Stimulated activated CD4-positive, alpha-beta T cell treated with anti-CD3 and anti-CD28 coated beads, Interleukin-4, amount 100 ng/mL, for 1 hour (primary cell): ENCODE measurements around the gene KLC1.

ENCODE experiments used
- DNase-seq: peaks from one replicate; pipeline ENCODE4 v3.0.0-alpha.2; 2020

Gene KLC1

DNA sequence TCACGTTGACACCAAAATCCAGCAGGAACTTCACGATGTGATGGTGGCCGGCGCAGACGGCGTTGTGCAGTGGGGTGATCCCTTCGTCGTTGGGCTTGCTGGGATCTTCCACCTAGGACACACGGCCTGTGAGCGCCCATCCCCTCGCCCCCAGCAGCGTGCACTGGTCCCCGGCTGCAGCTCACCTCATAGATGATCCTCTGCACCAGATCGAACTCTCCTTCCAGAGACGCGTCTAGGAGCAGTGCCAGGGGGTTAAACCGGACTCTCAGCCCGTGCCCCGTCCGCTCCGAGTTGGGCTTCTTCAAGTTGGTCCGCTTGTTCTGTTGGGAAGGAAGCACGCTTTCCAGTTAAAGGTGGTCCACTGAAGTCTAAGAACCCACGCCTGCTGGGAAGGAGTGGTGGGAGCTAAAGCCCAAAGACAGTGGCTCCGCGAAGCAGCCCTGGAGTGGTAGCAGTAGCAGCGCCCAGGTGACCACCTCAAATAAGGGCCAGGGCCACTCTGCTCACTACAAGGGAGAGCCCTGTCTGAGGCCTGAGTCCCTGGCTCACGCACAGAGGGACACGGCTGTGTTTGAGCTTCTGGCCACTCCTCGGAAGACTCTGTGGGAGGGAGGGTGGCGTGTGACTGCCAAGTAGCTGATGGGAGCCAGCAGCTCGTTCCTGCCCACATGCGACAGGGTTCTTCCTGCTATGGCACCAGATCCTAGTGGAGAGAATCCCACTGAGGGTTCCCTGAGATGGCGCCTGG, 109.9 kb downstream of the KLC1 start:
- DNase-seq, result no peak

DNA sequence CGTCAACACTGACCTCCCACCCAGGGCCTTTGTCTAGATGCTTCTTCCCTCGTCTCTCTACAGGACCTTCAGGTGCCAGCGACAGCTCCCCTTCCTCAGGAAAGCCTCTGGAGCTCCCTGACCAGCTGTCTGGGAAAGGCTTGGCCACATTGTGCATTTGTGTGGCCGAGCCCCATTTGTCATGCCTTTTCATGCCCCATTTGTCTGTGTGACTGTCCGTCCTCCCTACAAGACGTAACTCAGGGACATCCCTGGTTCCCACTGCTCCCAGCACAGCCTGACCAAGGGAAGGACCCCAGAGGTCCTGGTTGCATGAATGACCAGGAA, 110.4 kb downstream of the KLC1 start:
- DNase-seq, result no peak

DNA sequence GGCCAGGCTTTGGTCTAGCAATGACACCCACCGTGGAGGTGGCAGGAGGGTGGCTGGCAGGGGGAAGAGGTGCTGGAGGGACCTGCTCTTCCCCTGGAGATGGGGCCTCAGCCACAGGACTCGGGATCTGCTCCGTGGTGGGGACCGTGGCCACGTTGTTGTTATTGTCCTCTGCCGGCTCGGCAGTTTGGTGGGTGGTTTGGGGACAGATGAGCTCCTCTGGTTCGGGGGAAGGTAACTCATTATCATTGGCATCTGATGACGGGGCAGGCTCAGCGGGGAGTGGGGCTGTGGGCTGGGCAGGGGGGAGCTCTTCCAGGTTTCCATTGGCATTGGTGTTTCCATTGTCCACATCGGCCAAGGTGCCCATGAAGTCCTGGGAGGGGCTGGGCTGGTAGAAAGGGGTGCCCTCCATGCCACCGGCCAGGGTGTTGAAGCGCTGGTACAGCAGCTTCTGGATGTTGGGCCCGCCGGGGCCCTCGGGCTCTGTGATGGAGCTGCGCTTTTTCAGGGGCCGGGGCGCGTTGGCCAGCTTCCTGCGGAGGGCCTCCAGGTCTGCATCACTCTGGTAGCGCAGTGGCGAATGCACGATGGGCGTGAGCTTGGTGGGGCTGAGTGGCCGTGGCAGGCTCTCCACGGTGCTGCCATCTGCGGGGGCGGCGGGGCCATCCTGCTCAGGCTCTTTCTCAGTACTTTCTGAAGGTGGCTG, 110.9 kb downstream of the KLC1 start:
- DNase-seq, result no peak

DNA sequence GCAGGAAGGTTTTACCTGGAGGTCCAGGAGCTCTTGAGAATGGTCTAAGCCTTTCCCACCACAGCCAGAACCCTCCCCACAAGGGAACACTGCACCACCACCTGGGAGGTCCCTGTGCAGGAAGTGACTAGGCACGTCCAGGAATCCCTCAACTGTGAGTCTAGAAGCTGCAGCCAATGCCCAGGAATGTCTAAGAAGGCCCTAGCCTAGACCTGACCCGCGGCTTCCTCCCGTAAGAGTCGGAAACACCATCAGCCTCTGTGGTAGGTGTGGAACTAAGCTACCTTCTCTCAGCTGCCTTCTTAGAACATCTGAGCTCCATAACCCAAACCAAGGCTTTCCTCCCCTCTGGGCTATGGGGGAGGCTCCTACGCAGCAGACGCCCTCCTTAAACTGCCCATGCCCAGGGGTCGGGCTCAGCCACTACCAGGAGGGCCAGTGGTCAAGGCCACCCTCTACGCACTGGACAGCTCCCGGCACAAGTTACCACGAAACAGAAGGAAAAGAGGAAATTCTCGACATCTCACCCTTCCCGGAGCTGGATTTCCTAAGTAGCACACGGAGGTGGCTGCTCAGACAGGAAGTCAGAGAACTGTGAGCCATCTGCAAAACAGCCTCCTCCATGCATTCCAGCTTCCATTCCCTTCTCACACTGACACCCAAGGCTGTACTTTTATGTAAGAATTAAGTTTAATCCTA, 112.1 kb downstream of the KLC1 start:
- no peak for DNase-seq

DNA sequence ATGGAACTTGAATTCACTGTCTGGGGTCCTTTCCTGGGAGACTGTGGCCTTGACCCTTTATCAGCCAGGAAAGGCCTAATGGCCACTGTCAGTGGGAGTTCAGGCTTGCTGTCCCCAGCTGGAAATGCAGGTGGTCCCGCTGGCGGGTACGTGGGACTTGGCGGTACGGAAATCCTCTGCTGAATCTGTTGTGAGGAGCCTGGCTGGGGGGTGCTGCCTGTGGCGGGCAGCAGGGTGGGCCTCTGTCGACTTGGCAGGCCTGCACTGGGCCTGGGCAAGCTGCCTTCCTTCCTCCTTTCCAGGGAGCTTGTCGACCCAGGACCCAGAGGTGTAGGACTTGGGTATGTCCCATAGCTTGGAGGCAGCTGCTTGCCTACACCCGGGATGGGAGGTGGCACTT, 112.9 kb downstream of the KLC1 start:
- no peak for DNase-seq

DNA sequence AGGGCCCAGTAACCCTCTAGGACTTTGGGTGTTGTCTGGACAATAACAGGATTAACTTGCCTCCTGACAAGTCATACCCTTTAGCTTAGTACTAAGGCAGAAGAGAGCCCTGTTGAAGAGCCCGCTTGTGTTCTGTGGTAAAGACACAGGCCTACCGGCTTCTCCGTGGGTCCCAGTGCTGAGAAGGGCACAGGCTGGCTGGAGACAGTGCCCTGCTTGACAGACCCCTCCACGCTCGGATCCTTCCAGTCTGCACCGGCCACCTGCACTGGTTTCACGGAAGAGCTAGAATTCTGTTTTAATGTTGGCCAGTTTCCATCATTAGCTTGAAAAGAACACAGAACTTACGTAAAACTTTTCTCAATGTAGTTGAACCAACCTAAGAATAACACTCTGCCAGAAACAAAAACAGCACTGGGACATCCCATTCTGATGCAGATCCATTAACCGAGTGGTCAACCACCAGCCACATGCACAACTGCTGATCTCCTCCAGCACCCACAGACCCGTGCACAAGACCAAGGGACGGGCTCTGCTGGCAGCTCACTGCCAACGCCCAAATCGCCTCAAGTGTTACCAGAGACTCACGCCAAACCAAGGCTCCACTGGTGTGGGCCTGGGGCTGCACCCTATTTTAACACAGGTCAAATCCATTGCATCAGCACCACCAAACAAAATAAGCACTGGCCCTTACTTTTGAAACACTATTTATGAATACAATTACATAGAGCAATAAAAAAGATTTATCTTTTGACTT, 113.7 kb downstream of the KLC1 start:
- no peak for DNase-seq

DNA sequence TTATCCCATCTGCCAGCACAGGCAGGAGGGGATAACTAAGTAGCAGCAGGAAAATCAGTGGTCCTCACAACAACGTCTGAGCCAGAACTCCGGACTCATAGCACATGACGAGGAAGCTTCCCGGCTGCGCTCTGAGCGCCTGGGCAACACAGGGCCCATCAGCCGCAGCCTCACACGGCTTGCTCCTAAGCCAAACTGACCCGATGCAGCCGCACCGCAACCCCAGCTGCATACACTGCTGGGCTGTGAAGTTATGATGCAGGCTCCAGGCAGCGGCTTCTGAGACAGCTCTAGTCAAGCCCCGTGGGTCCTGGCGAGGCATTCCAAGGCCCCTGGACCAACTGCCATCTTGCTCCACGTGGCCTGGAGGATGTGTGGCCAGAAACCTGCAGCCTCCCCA, 114.7 kb downstream of the KLC1 start:
- no peak for DNase-seq

DNA sequence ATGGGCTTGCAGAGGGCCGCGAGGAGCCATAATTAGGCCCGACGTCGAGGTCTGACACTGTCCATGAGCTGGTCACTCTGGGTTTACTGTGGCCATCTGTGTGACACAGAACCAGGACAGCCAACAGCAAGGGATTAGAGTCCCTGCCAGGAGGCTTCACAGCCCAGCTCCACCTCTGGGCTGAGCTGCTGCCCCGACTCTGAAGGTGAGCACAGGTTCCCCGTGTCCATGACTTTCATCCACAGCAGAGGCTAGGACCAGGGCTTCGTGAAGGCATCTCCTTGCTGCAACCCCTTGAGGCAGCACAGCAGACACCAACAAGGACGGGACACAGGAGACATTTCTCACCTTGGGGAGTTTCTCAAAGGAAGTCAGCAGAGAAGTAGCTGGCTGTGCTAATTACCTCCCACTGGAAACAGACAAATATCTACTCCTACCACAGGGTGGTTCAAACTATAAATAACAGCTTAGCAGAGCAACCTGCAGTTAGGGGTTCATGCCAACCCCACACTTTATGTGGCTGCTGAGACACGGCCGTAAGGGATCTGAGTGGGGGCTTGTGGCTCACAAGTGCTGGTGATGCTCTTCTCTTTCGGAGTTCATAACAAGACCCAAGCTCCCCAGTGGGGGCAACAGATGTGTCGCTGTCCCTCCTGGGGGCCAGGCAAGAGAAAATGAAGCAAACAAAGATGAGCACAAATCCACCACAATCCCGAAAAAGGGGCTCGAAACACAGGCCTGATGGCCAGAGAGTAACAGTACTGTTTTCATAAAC, 115.8 kb downstream of the KLC1 start:
- DNase-seq, result no peak

DNA sequence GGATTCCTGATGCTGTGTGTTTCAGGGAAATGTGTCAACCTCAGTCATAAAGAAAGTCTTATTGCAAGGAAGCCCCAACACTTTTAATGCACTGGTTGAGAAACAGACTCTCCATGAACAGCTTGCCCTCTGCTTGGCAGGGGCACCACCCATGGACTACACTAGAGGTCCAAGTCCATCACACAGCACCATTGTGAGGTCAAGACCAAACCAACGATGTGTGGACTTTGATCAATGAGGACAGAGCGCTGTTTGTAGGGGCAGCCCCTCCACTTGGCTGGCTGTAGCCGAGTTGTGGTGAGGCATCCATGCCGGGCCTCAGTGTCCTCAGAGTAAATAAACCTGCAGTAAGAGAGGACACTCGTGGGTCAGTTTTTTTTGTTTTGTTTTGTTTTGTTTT, 116.4 kb downstream of the KLC1 start:
- no peak for DNase-seq

DNA sequence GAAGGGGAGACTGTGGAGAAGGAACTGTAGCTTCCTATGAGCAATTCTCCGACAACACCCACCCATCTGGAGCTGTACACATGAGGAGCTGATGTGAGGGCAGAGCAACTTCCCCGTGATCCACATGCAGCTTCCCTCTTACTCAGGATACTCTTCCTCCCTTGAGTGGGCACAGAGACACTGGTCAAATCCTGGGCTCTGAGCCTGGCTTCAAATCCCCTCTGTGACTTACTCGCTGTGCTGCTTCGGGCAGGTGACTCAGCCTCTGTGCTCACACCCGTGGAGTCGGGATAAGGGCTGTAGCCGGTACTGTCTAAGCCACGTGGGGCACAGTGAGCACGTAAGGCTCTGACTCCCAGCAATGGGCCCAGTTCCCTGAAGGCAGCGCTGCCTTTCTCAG, 117.7 kb downstream of the KLC1 start:
- no peak for DNase-seq

DNA sequence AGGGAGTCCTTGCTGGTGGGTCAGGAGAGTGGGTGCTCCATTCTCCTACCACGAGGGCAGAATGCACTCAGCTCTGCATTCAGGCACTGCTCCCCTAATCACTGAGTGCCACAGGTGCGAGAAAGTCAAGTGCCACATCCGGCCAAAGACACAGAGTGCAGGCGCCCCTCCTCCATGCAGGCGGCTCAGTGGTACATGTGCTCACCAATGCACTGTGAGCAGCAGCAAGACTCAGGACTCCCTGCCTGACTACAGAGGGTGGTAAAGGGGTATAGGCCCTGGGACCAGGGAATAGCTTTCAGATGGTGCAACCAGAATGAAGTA, 119.5 kb downstream of the KLC1 start:
- peak; percentile 43 for DNase-seq

DNA sequence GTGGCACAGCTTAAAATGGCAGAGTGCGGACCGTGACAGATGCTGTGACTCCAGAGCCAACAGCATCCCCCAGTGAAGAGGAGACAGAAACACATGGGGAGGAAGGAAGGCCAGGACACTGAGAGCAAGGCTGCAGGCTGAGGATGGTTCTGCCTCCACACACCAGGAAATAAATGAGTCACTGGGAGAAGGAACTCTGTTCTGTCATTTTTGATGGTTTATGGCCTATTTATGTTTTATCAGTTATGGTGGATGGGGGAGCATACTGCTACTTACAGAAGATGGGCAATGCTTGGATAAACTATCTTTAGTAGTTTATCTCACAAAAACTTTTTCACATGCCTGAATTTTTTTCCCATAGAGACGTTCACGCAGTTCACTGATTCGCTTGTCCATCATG, 120.4 kb downstream of the KLC1 start:
- DNase-seq, result no peak

DNA sequence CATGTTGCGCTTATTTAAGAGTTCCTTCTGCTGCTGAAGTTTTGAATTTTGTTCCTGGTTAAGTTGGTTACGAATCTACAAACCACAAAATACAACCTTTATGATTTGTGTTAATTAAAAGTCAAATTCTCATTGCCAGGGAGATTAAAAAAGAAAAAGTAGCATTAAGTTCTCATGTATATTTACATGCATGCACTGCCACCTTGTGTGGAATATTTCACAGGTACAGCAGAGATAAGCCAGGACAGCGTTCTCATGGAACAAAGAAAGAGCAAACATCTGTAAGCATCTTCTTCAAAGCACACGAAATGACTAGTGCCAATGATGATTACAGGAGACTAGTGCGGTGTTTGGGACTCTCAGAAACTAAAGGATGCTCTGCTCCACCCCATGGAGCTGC, 120.8 kb downstream of the KLC1 start:
- DNase-seq, result no peak
